ENCODE measurements around the gene C16orf46.

- TF ChIP-seq EP300 (IDR thresholded peaks at IDR 0.05; ENCODE audit: low read depth in 2 of 2, low read length in 2 of 2) (no peak), EP300 (CRISPR knock-in tag; IDR thresholded peaks at IDR 0.05; ENCODE audit: borderline replicate concordance) (no peak), CEBPZ (IDR thresholded peaks at IDR 0.05; ENCODE audit: low read length) (no peak), JUND (CRISPR knock-in tag; IDR thresholded peaks at IDR 0.05) (no peak), BHLHE40 (IDR thresholded peaks at IDR 0.05; ENCODE audit: low read length) (no peak), MZF1 (CRISPR knock-in tag; IDR thresholded peaks at IDR 0.05; ENCODE audit: borderline replicate concordance) (no peak), NFIC (IDR thresholded peaks at IDR 0.05; ENCODE audit: low read length) (no peak), CTCF (CRISPR knock-in tag; IDR thresholded peaks at IDR 0.05) (no peak)
Observed at GRCh38 chr16:81106826-81107503, 29.9 kb upstream of the C16orf46 start.

Measured in HepG2 (cell line).